Measurements from ENCODE around the gene SBF2. TPM values are rescaled to one million over a fixed set of nuclear protein-coding genes. Genes with fewer than 3 reads are reported as not detected.

SBF2 gene
- total and polyA plus RNA-seq, 9 of the 15 experiments (the other 6 are each of a cell fraction or from before 2014, with no cell fraction given): 0.80 to 9.5 (median 5.0) TPM

GRCh38 chr11:9777525-9777924 is 516.5 kb downstream of the SBF2 start:
- in situ Hi-C loops (cut with MboI) (no loop called here), intact Hi-C loops (cut with micrococcal nuclease) (no loop called here)
- Histone ChIP-seq H3K4me2 (ENCODE audit: insufficient read depth, low read length) (no peak overlapping the region), H3K79me2 (ENCODE audit: control insufficient read depth, insufficient read depth, low read length) (no peaks in the 10 kb centered on the region), H2AFZ (ENCODE audit: low read depth, low read length) (no peak overlapping the region), H3K4me1 (replicated peaks in 1 of 2; ENCODE audit: control insufficient read depth in 2 of 2, insufficient read depth in 2 of 2, low read length in 2 of 2) (no peaks in the 10 kb centered on the region), H3K4me3 (no peak overlapping the region), H3K27me3 (ENCODE audit: control insufficient read depth in 2 of 2, insufficient read depth in 2 of 2, low read length in 2 of 2) (no peaks in the 10 kb centered on the region), H3K9ac (ENCODE audit: insufficient read depth in 1 of 2, low read depth in 2 of 2, low read length in 2 of 2) (no peak overlapping the region), H4K20me1 (replicated peaks; ENCODE audit: control insufficient read depth, insufficient read depth, low read length) (no peaks in the 10 kb centered on the region; the same call in 1 of the 2 replicates), H3K9me3 (replicated peaks; ENCODE audit: control insufficient read depth, insufficient read depth, low read depth, low read length) (no peaks in the 10 kb centered on the region), H3K36me3 (ENCODE audit: control insufficient read depth, insufficient read depth, low read length) (no peaks in the 10 kb centered on the region), H3K27ac (ENCODE audit: extremely low read depth, low read depth, low read length) (no peak overlapping the region), H3K9me1 (ENCODE audit: control insufficient read depth, insufficient read depth, low read length) (no peaks in the 10 kb centered on the region)
- TF ChIP-seq POLR2H (tag; IDR thresholded peaks at IDR 0.05; ENCODE audit: low read depth) (no peak), ZNF830 (CRISPR knock-in tag; IDR thresholded peaks at IDR 0.05) (no peak), CBX1 (IDR thresholded peaks at IDR 0.05; ENCODE audit: low read depth) (no peak)
- no peak for FAIRE-seq
- ATAC-seq: no peak
- BruUV-seq (replicated peaks): no TSS peak
- ChIA-PET CTCF (ENCODE audit: low intra/inter-chr PET ratio) (no interaction called here), POLR2A (interaction anchor here (0.7 kb wide), 1 partner anchor 8 kb away, joined by 4 read pairs; no protein-coding TSS in a partner anchor)
- 20% methylated on average over 5 of the region's 5 CpGs for WGBS (ENCODE audit: insufficient coverage, low coverage, missing lambda C conversion rate)
- DNase-seq (ENCODE audit: extremely low read depth in 1 of 4, low spot score in 3 of 4): no peak

- H3K9me1 ChIP-seq (ENCODE audit: control insufficient read depth, insufficient read depth, low read length): no peaks in the 10 kb centered on the region
- WGBS (ENCODE audit: insufficient coverage, low coverage, missing lambda C conversion rate): 4% methylated on average over 2 of the region's 2 CpGs
- no peaks in the 10 kb centered on the region; the same call in 1 of the 2 replicates for H4K20me1 ChIP-seq (replicated peaks; ENCODE audit: control insufficient read depth, insufficient read depth, low read length)
- H3K36me3 ChIP-seq (ENCODE audit: control insufficient read depth, insufficient read depth, low read length): no peaks in the 10 kb centered on the region
- no peak overlapping the region for H3K9ac ChIP-seq (ENCODE audit: insufficient read depth in 1 of 2, low read depth in 2 of 2, low read length in 2 of 2)
- no peaks in the 10 kb centered on the region for H3K79me2 ChIP-seq (ENCODE audit: control insufficient read depth, insufficient read depth, low read length)
- no peaks in the 10 kb centered on the region for H3K9me3 ChIP-seq (replicated peaks; ENCODE audit: control insufficient read depth, insufficient read depth, low read depth, low read length)
- no peak overlapping the region for H3K4me2 ChIP-seq (ENCODE audit: insufficient read depth, low read length)
- no peaks in the 10 kb centered on the region for H3K4me1 ChIP-seq (replicated peaks in 1 of 2; ENCODE audit: control insufficient read depth in 2 of 2, insufficient read depth in 2 of 2, low read length in 2 of 2)
- H3K4me3 ChIP-seq: no peak overlapping the region
- H3K27ac ChIP-seq (ENCODE audit: extremely low read depth, low read depth, low read length): no peak overlapping the region
- ChIA-PET CTCF (ENCODE audit: low intra/inter-chr PET ratio) (no interaction called here), POLR2A (interaction anchor here (0.7 kb wide), 1 partner anchor 8 kb away, joined by 4 read pairs; no protein-coding TSS in a partner anchor)
- no peak for FAIRE-seq
- in situ Hi-C loops (cut with MboI) (no loop called here), intact Hi-C loops (cut with micrococcal nuclease) (no loop called here)
- no peak for ATAC-seq
- no peak for DNase-seq (ENCODE audit: extremely low read depth in 1 of 4, low spot score in 3 of 4)
- H3K27me3 ChIP-seq (ENCODE audit: control insufficient read depth in 2 of 2, insufficient read depth in 2 of 2, low read length in 2 of 2): no peaks in the 10 kb centered on the region
- H2AFZ ChIP-seq (ENCODE audit: low read depth, low read length): no peak overlapping the region
- no TSS peak for BruUV-seq (replicated peaks)
- TF ChIP-seq ZNF263 (CRISPR knock-in tag; IDR thresholded peaks at IDR 0.05; ENCODE audit: borderline replicate concordance) (no peak), HMGXB4 (CRISPR knock-in tag; IDR thresholded peaks at IDR 0.05) (no peak), ZNF282 (CRISPR knock-in tag; IDR thresholded peaks at IDR 0.05) (no peak), PCBP1 (IDR thresholded peaks at IDR 0.05; ENCODE audit: low read depth, low read length, poor library complexity, severe bottlenecking) (no peak), ZNF609 (CRISPR knock-in tag; IDR thresholded peaks at IDR 0.05; ENCODE audit: borderline replicate concordance) (no peak), DLX4 (CRISPR knock-in tag; IDR thresholded peaks at IDR 0.05) (no peak)
Measured at GRCh38 chr11:9777066-9777465, 517.0 kb downstream of the SBF2 start.
